GM19099 (cell line): ENCODE results near the gene BTBD17.

Experiments
- POLR2A ChIP-seq: IDR thresholded peaks from 3 replicates; pipeline ENCODE4 v1.6.1; 2011; ENCODE audit warnings: low read depth; ENCODE audit not compliant: insufficient read length; ENCODE audit errors: extremely low read depth

The BTBD17 gene

DNA sequence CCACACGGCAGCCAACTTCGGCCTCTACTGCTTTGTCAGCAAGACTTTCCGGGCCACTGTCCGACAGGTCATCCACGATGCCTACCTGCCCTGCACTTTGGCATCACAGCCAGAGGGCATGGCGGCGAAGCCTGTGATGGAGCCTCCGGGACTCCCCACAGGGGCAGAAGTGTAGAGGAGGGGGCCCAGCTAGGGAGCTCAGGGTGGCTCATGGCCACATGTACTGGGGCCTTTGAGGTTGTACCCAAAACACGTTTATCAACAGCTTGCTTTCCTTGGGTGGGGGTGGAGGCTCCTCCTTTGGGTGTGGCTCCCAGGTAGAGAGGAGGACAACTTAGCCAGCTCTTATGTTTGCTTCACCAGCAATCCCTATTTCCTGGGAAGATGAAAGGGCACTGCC is 10.8 kb upstream of the BTBD17 start:
- TF ChIP-seq POLR2A = no peak

- no peak for TF ChIP-seq POLR2A
Observed at GRCh38 chr17:74371653-74372147, 10.0 kb upstream of the BTBD17 start.

DNA sequence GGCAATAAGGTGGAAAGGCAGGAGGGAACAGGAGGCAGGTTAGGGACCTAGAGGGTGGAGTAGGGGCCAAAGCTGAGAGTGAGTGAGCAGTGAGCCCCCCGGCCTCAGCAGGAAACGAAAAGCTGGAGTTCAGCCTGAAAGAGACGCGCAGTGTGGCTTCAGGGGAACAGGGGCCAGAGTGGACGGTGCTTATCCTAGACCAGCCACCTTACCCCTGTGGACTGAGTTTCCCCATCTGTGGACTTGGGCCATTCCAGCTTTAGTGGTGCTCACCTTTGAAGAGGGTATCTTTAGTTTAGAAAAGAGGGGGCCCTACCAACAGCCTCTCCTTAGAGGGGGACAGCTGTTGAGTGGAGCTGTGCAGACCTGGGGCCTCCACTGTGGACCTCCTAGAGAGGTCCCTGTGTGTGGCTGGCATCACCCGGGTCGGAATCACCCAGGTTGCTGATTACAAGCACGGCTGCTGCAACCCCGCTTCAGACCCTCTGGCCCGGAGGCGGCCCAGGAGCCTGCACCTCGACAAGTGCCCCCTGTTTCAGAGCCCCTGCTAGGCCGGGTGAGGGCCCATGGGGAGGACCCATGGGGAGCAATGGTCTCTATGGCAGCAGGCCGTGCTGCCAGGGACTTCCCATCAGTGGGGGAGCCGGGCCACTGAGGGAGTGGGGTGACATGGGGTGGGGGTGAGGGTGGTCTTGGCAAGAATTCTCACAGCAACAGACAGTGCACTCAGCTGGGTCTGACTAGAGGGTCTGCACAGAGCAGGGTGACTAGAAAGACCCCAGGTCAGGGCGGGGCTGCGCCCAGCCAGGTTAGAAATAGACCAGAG is 8.2 kb upstream of the BTBD17 start:
- no peak for TF ChIP-seq POLR2A

DNA sequence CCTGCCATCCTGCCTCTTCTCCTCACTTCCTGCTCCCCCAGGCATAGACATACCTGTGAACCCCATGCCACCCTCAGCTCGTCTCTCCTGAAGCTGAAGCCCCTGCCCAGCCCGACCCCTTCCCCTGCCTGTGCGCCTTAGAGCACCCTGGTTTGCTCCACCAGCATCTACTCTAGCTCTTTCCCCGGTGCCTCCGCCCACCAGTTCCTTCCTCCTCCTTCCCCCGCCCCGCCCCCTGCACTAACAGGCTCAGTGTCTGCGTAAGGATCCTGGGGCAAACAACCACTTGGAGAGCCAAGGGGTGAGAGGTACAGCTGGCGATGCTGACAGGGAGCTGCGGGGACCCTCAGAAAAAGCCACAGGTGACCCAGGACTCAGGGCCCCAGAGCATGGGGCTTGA is 7.6 kb upstream of the BTBD17 start:
- no peak for TF ChIP-seq POLR2A

GRCh38 chr17:74368341-74369081 is 6.8 kb upstream of the BTBD17 start:
- no peak for TF ChIP-seq POLR2A

- no peak for TF ChIP-seq POLR2A
Observed at GRCh38 chr17:74367206-74367605, 5.5 kb upstream of the BTBD17 start, which contains the start of gene GPR142. TSS of gene GPR142 (plus strand) at chr17:74367506. CDS start at chr17:74369541, 2,035 bp downstream.

- TF ChIP-seq POLR2A = no peak
Observed at GRCh38 chr17:74362810-74363498, 1.3 kb upstream of the BTBD17 start.

GRCh38 chr17:74362069-74362405 is 369 bp upstream of the BTBD17 start:
- no peak for TF ChIP-seq POLR2A

GRCh38 chr17:74360899-74361229 is 804 bp downstream of the BTBD17 start:
- no peak for TF ChIP-seq POLR2A

DNA sequence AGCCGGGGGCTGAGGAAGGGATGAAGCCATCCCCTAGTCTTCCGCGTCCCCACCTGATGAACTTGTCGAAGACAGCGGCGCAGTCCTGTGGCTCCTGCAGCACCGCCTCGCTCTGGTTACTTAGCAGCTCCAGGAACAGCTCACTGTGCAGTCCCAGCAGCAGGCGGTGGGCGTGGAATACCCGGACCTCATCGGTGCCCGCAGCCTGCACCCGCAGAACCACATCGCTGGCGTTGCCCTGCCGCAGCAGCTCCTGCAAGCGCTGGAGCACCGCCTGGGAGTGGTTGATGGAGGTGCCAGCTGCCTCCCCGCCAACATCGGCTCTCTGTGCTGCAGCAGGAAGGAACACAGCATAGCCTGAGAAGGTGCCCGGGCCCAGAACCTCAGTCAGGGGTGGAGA is 1.8 kb downstream of the BTBD17 start:
- no peak for TF ChIP-seq POLR2A

GRCh38 chr17:74358697-74359096 is 3.0 kb downstream of the BTBD17 start:
- no peak for TF ChIP-seq POLR2A

- no peak for TF ChIP-seq POLR2A
Observed at GRCh38 chr17:74357466-74357809, 4.2 kb downstream of the BTBD17 start.

- no peak for TF ChIP-seq POLR2A
Observed at GRCh38 chr17:74356646-74357465, 4.8 kb downstream of the BTBD17 start.

- no peak for TF ChIP-seq POLR2A
Observed at GRCh38 chr17:74355065-74355464, 6.6 kb downstream of the BTBD17 start.

GRCh38 chr17:74354561-74354960 is 7.1 kb downstream of the BTBD17 start:
- no peak for TF ChIP-seq POLR2A
